ENCODE measurements around the gene OXNAD1.

- TF ChIP-seq POLR2A (IDR thresholded peaks at IDR 0.05): no peak
- TF ChIP-seq, protein P1, sequence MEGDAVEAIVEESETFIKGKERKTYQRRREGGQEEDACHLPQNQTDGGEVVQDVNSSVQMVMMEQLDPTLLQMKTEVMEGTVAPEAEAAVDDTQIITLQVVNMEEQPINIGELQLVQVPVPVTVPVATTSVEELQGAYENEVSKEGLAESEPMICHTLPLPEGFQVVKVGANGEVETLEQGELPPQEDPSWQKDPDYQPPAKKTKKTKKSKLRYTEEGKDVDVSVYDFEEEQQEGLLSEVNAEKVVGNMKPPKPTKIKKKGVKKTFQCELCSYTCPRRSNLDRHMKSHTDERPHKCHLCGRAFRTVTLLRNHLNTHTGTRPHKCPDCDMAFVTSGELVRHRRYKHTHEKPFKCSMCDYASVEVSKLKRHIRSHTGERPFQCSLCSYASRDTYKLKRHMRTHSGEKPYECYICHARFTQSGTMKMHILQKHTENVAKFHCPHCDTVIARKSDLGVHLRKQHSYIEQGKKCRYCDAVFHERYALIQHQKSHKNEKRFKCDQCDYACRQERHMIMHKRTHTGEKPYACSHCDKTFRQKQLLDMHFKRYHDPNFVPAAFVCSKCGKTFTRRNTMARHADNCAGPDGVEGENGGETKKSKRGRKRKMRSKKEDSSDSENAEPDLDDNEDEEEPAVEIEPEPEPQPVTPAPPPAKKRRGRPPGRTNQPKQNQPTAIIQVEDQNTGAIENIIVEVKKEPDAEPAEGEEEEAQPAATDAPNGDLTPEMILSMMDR (IDR thresholded peaks at IDR 0.05): no peak
Measured at GRCh38 chr3:16243706-16244490, 21.1 kb upstream of the OXNAD1 start.

Data from right lobe of liver (tissue), 4 donors.